Stimulated activated CD8-positive, alpha-beta memory T cell treated with anti-CD3 and anti-CD28 coated beads, Interleukin-12 subunit alpha, Interleukin-12 subunit beta, amount 100 ng/mL, for 4 hours (primary cell): Measurements from ENCODE around the gene MAP3K13.

Experiments used
- DNase-seq: peaks from one replicate; pipeline ENCODE4 v3.0.0-alpha.2; 2020; ENCODE audit warnings: low read depth

MAP3K13 gene

DNA sequence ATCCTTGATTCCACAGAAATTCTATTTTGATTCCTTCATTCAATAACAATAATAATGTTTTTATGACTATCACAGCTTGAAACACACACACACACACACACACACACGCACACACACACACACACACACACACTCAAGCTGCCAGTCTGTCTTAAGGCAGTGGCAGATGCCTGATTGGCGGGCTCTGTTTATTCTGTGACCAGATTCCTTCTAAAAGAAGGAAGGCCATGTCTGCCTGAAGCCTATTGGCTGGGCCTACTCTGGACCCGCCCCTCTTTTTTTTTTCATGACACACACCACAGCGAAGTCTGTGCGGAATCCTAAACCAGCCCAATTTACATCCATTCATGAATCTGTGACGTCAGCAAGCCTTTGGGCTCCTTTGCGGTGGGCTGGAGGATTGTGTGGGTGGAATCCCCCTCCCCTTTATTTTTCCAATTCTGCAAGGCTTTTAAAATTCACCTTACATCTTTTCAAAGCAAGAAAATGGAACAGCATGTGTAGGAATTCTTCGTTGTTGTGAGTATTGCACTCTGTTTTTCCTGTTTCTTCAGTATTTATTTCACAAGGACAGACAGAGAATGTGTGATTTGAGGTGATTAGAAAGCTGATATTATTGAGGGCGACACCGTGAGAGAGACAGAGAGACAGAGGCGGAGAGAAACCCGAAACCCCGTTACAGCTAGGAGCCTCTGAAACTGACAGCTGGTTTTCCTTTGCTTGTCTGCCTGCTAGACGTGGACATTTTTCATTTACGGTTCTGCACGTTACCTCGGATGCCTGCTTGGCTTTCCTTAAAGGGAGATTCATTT, at the start of gene MAP3K13:
Gene MAP3K13, plus strand, starts transcription at position 287 of the 812 bp plus-strand sequence. CDS start 65,446 bp downstream, outside the sequence.
- no peak for DNase-seq

DNA sequence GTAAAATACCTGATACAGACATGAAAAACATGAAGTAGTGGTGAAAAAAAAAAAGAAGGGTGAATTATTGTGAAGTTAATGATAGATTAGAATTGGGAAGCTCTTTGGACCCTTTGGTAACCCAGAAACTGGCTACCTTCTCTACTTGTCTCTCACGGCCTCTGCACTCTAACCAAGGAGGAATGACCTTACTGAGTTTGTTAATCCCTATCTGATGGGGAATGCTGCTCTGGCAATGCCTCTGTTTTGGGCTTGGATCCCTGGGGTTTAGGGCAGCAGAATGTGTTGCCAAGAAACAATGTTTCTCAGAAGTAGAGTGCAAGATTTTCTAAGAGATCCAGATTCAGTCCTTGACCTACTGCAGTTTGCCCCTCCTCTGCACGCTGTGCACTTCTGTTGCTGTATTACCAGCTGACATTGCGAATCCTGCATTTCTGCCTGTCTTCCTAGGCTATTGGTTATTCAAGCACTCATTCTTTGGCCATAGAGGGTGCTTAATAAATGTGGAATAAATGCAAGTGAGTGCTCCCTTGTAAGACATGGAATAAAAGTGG, 49.2 kb upstream of the MAP3K13 start:
- DNase-seq, result no peak

DNA sequence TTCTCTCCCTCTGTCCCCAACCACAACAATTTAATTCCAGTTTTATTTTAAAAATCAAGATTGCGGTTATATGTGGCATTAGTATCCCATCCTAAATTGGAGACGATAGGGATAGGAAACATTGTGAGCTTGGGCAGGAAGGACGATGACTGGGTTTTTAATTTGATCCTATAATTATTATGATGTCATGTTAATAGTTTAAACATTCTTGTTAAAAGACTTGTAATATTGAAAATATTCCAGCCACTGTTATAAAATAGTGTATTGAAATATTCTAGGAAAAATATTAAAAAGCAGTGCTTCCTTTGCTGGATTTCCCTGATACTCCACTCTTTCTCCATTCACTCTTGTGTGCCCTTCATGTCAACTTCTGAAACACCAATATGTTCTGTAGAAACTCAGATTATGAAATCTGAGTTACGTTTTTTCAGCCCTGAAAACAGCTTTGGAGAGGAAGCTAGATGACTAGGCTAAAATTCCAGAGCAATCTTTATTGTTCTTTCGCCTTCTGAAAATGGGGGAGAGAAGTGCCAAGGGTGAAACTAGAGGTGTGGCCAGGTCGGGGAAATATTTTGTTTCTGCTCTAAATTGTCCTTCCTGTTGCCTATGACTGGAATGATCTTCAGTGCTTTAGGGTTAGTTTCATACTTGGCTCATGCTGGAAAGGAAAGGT, 46.1 kb upstream of the MAP3K13 start:
- no peak for DNase-seq

GRCh38 chr3:185317674-185318073, 45.3 kb upstream of the MAP3K13 start:
- DNase-seq, result no peak

- DNase-seq, result no peak
Measured at GRCh38 chr3:185318141-185318540, 44.8 kb upstream of the MAP3K13 start.

DNA sequence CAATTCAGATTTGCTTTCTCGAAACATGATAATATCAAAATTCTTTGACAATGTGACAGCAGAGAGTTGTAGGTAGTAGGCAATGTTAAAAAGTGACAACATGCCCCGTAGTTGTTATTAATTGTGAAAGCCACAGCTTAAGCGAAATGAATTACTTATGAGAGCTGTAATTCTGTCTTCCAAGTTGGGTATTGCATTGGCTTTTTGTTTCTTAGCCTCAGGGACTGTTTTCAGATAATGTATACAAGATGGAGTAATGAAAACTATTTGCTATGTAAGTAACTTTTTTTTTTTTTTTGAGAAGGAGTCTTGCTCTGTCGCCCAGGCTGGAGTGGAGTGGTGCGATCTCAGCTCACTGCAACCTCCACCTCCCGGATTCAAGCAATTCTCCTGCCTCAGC, 43.1 kb upstream of the MAP3K13 start:
- DNase-seq, result no peak

DNA sequence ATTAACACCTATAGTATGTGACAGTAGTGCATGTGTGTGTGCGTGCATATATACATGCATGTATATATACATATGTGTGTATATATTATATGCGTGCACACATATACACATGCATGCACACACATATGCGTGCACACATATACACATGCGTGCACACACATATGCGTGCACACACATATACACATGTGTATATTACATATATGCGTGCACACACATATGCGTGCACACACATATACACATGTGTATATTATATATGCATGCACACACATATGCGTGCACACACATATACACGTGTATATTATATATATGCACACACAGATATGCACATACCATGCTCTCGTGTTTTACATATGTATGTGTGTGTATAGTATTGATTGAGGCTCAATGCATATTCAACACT, 42.0 kb upstream of the MAP3K13 start:
- no peak for DNase-seq

GRCh38 chr3:185322101-185322719, 40.7 kb upstream of the MAP3K13 start:
- DNase-seq, result no peak

DNA sequence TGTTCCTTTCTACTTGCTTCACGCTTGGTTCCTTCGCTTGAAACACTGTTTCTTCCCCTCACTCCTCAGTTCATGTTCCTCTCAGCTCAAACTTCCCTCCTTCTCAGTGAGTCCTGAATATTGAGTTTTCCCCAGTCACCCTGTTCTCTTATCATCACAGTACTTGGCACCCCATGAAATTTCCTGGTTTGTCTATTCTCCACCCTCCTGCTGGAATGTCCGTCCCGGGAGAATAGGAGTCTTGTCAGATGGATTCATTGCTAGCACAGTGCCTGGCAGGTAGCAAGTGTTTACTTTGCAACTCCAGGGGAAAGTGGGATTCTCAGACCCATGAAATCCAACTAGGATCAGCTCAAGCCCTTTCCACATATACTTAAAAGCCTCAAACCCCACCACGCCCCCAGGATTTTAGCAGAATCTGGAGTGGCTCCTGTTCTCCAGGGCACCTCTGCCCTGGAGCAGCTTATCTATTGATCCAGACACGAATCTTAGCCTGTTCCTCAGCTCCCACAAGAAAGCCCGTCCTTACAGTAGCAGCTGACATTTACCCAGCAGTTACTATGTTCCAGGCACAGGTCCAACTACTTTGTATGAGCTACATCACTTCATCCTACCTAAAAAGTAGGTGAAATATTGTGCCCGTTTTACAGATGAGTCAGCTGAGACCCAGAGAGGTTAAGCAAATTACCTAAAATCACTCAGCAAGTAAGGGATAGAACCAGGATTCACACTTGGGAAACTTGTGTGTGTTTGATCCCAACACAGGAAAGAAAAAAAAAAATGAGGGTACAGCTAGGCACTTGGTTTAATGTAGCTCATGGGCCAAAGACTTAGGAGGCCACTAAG, 36.8 kb upstream of the MAP3K13 start:
- DNase-seq, result no peak

DNA sequence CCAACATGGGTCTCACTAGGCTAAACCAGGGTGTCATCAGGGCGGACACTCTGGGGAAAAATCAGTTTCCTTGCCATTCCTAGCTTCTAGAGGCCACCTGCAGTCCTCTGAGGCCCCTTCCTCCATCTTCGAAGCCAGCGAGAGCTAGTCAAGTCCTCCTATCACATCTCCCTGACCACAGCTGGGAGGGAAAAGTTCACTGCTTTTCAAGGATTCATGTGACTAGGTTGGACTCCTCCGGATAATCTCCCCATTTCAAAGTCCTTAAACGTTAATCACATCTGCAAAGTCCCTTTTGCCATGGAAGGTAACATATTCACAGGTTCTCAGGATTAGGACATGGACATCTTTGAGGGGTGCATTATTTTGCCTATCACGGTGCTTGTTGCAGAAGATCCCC, 35.9 kb upstream of the MAP3K13 start:
- no peak for DNase-seq

DNA sequence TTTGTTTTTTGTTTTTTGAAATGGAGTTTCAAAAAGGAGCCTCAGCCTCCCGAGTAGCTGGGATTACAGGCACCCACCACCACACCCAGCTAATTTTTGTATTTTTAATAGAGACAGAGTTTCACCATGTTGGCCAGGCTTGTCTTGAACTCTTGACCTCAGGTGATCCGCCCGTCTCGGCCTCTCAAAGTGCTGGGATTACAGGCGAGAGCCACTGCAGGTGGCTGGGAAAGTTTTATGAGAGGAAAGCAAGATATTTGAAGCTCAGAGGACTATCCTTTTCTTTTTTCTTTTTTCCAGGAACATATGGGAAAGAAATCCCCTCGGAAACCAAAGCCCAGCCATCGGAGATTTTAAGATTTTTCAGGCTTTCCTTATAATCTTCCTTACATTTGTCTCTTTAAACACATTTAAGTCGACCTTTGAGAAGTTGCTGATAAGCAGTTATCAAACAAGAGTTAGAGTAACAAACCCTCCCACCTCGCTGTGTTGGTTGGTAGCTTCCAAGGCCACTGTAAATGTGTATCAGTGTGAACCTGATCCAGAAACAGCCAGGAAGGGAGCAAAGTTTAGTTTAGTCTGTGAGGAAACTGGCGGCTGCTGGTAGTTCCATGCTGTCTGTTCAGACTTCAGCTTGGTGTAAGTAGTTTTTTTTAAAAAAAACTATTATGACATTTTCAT, 34.5 kb upstream of the MAP3K13 start:
- no peak for DNase-seq

- DNase-seq, result no peak
Measured at GRCh38 chr3:185330238-185330637, 32.7 kb upstream of the MAP3K13 start.

- no peak for DNase-seq
Measured at GRCh38 chr3:185330644-185331043, 32.3 kb upstream of the MAP3K13 start.

- no peak for DNase-seq
Measured at GRCh38 chr3:185332026-185332735, 30.8 kb upstream of the MAP3K13 start.

GRCh38 chr3:185335799-185336198, 27.1 kb upstream of the MAP3K13 start:
- no peak for DNase-seq

GRCh38 chr3:185337231-185337816, 25.6 kb upstream of the MAP3K13 start:
- no peak for DNase-seq

DNA sequence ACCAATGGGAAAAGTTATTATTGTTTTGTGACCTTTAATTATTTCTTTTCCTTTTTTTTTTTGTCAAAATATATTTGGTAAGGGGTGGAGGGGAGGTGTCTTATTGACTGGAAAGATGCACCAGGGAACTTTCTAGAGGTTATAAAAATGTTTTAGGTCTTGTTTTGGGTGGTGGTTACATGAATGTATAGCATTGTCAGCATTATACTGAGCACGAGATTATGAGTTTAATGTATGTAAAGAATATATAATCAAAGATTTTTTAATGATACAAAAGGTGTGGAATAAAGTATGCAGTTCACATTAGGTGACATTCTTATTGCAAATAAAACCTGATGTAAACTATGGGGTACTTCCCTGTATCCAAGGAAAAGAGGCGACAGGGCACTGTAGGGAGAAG, 23.0 kb upstream of the MAP3K13 start:
- DNase-seq, result no peak

DNA sequence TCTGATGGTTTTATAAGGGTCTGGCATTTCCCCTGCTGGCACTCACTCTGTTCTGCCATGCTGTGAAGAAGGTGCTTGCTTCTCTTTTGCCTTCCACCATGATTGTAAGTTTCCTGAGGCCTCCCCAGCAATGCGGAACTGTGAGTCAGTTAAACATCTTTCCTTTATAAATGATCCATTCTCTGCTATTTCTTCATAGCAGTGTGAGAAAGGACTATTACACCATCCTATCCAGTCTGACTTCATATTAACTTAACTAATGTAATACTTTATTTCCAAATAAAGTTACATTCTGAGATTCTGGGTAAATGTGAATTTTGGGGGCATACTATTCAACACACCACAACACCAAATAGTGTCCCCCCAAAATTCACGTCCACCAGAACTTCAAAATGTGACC, 22.2 kb upstream of the MAP3K13 start:
- no peak for DNase-seq

DNA sequence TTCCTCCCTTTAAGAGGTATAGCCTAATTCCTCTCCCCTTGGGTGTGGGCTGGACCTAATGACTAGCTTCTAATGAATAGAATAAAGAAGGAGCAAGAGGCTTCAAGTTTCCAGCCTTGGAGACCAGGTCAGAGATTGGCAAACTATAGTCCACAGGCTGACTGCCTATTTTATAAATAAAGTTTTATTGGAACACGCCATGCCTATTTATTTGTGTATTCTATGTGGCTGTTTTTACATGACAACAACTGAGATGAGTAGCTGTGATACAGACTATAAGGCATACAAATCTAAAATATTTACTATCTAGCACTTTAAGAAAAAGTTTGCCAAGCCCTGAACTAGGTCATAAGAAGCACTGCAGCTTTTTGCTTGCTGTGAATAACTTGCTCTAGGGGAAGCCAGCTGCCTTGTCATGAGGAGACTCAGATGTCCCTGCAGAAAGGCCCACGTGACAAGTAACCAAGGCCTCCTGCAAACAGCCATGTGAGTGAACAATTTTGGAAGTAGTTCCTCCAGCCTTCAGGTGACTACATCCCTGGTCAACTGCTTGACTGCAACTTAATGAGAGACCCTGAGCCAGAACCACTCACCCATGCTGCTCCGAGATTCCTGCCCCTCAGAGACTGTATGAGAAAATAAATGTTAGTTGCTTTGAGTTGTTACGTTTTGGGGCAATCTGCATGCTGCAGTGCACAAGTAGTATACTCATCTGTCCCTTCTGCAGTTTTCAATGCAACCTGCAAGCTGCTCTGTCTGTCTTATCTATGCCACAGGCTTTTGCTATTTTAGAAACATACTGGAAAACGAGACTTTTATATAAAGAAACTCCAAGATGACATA, 21.1 kb upstream of the MAP3K13 start:
- DNase-seq, result no peak
